Hepatocyte (in vitro differentiated cells): ENCODE data around the gene MAPKBP1. TPM values are rescaled to one million over a fixed set of nuclear protein-coding genes. Genes with fewer than 3 reads are reported as not detected.

Source experiments
- DNase-seq: peaks from one replicate; pipeline ENCODE4 v3.0.0-alpha.2; 2016; ENCODE audit warnings: low spot score
- H2AFZ ChIP-seq: fragments of 200-600 bp; sonication (generic); 2 replicates; pipeline ENCODE4 v1.6.0; 2016; ENCODE audit warnings: antibody characterized with exemption, mild to moderate bottlenecking
- H3K27ac ChIP-seq: fragments of 200-600 bp; sonication (generic); 2 replicates; pipeline ENCODE4 v1.5.1; 2016; ENCODE audit warnings: mild to moderate bottlenecking
- H3K27me3 ChIP-seq: fragments of 200-600 bp; sonication (generic); 2 replicates; pipeline ENCODE4 v1.6.1; 2016
- H3K36me3 ChIP-seq: fragments of 200-600 bp; sonication (generic); replicated peaks from 2 replicates; pipeline ENCODE4 v1.5.1; 2016; ENCODE audit warnings: low read depth; ENCODE audit not compliant: insufficient read depth
- H3K4me1 ChIP-seq: fragments of 200-600 bp; sonication (generic); 2 replicates; pipeline ENCODE4 v1.5.1; 2016; ENCODE audit warnings: mild to moderate bottlenecking, moderate library complexity; ENCODE audit not compliant: insufficient read depth
- H3K4me2 ChIP-seq: fragments of 200-600 bp; sonication (generic); 2 replicates; pipeline ENCODE4 v1.6.0; 2016
- H3K4me3 ChIP-seq: fragments of 200-600 bp; sonication (generic); 2 replicates; pipeline ENCODE4 v1.5.1; 2016; ENCODE audit warnings: mild to moderate bottlenecking
- H3K79me2 ChIP-seq: fragments of 200-600 bp; sonication (generic); 2 replicates; pipeline ENCODE4 v1.6.0; 2017; ENCODE audit warnings: mild to moderate bottlenecking
- H3K9me2 ChIP-seq: fragments of 200-600 bp; sonication (generic); replicated peaks from 2 replicates; pipeline ENCODE4 v1.6.0; 2017; ENCODE audit warnings: mild to moderate bottlenecking; ENCODE audit not compliant: insufficient read depth
- H3K9me3 ChIP-seq: fragments of 200-600 bp; sonication (generic); 2 replicates; pipeline ENCODE4 v1.5.1; 2016; ENCODE audit warnings: low read depth, mild to moderate bottlenecking
- H4K20me1 ChIP-seq: fragments of 200-600 bp; sonication (generic); 2 replicates; pipeline ENCODE4 v1.6.0; 2016; ENCODE audit warnings: mild to moderate bottlenecking; ENCODE audit not compliant: insufficient read depth, poor library complexity, severe bottlenecking
- CTCF ChIP-seq: fragments of 200-600 bp; sonication (generic); IDR thresholded peaks from 2 replicates; pipeline ENCODE4 v1.5.1; 2016; ENCODE audit warnings: antibody characterized with exemption, mild to moderate bottlenecking; ENCODE audit not compliant: poor library complexity
- EZH2 ChIP-seq: fragments of 200-600 bp; sonication (generic); IDR thresholded peaks from 2 replicates; pipeline ENCODE4 v1.6.1; 2016; ENCODE audit warnings: antibody characterized with exemption, mild to moderate bottlenecking, borderline replicate concordance
- EZH2phosphoT487 ChIP-seq: fragments of 200-600 bp; sonication (generic); IDR thresholded peaks from one replicate; pipeline ENCODE4 v1.6.1; 2018; ENCODE audit warnings: antibody characterized with exemption, mild to moderate bottlenecking, low read depth, moderate library complexity; ENCODE audit not compliant: unreplicated experiment, severe bottlenecking
- WGBS: methylation state at CpG from one replicate; pipeline ENCODE4 v1.1.6; 2016; ENCODE audit warnings: low lambda C conversion rate; ENCODE audit errors: missing lambda C conversion rate; 5-methylcytosine and 5-hydroxymethylcytosine counted together
- polyA plus RNA-seq: library from polyadenylated mRNA; unstranded; fragments of >200 nt; fragmentation: Nextera tagmentation; extraction: Ambion mirVana; gene quantifications from 2 replicates; pipeline ENCODE4 v1.2.1, GENCODE V29; 2016
- total RNA-seq: library from RNA; depleted of rRNA; stranded (reverse); fragments of >200 nt; gene quantifications from 2 replicates; pipeline ENCODE4 v1.2.3, GENCODE V29; 2014

MAPKBP1 gene
- total and polyA plus RNA-seq, 2 experiments from 2014 or later: 18.6 to 24.5 TPM

GRCh38 chr15:41854443-41854842, 80.2 kb downstream of the MAPKBP1 start:
- Histone ChIP-seq H3K9me3 (no peaks in the 10 kb centered on the region), H3K27me3 (no peaks in the 10 kb centered on the region), H2AFZ (no peak overlapping the region), H3K36me3 (no peaks in the 10 kb centered on the region), H3K4me1 (no peaks in the 10 kb centered on the region), H4K20me1 (no peaks in the 10 kb centered on the region), H3K27ac (no peak overlapping the region), H3K9me2 (no peaks in the 10 kb centered on the region), H3K79me2 (no peaks in the 10 kb centered on the region), H3K4me3 (no peak overlapping the region), H3K4me2 (no peak overlapping the region)
- WGBS: 97% methylated on average over 9 of the region's 9 CpGs
- no peak for TF ChIP-seq EZH2phosphoT487
- TF ChIP-seq CTCF: no peak
- TF ChIP-seq EZH2: no peak
- no peak for DNase-seq

- H3K27me3 ChIP-seq: no peaks in the 10 kb centered on the region
These were observed 81.1 kb downstream of the MAPKBP1 start for GRCh38 chr15:41855261-41855961.

GRCh38 chr15:41856262-41856661, 82.0 kb downstream of the MAPKBP1 start:
- Histone ChIP-seq H3K9me2 (no peaks in the 10 kb centered on the region), H3K4me3 (no peak overlapping the region), H3K27ac (no peak overlapping the region), H3K27me3 (no peaks in the 10 kb centered on the region), H3K36me3 (no peaks in the 10 kb centered on the region), H3K79me2 (no peaks in the 10 kb centered on the region), H3K4me1 (no peaks in the 10 kb centered on the region), H2AFZ (no peak overlapping the region), H4K20me1 (no peaks in the 10 kb centered on the region), H3K4me2 (no peak overlapping the region), H3K9me3 (no peaks in the 10 kb centered on the region)
- no peak for DNase-seq
- 94% methylated on average over 17 of the region's 17 CpGs for WGBS
- TF ChIP-seq CTCF (no peak), EZH2phosphoT487 (no peak), EZH2 (no peak)

More at GRCh38 chr15:41855261-41855961, 81.1 kb downstream of the MAPKBP1 start:
- H3K4me2 ChIP-seq: no peak overlapping the region
- TF ChIP-seq EZH2phosphoT487: no peak
- TF ChIP-seq EZH2: no peak
- TF ChIP-seq CTCF: no peak
- 74% methylated on average over 29 of the region's 30 CpGs for WGBS
- no peaks in the 10 kb centered on the region for H3K79me2 ChIP-seq
- H3K4me1 ChIP-seq: no peaks in the 10 kb centered on the region
- no peak overlapping the region for H2AFZ ChIP-seq
- H4K20me1 ChIP-seq: no peaks in the 10 kb centered on the region
- no peak overlapping the region for H3K4me3 ChIP-seq
- H3K9me2 ChIP-seq: no peaks in the 10 kb centered on the region
- H3K36me3 ChIP-seq: no peaks in the 10 kb centered on the region
- no peak for DNase-seq
- no peaks in the 10 kb centered on the region for H3K9me3 ChIP-seq
- no peak overlapping the region for H3K27ac ChIP-seq
